RCC 7860 (cell line): Measurements from ENCODE around the gene SLC7A6.

Experiments used
- DNase-seq: peaks from one replicate; pipeline ENCODE4 v3.0.0-alpha.2; 2015; ENCODE audit warnings: low spot score
- FAIRE-seq: peaks from 2 replicates; lab custom pipeline; 2012; peaks lifted over from hg19 to GRCh38; lab: Jason Lieb, UNC

The SLC7A6 gene

GRCh38 chr16:68298907-68299561, 34.7 kb downstream of the SLC7A6 start:
- peak; percentile 69 for DNase-seq
- no peak for FAIRE-seq

DNA sequence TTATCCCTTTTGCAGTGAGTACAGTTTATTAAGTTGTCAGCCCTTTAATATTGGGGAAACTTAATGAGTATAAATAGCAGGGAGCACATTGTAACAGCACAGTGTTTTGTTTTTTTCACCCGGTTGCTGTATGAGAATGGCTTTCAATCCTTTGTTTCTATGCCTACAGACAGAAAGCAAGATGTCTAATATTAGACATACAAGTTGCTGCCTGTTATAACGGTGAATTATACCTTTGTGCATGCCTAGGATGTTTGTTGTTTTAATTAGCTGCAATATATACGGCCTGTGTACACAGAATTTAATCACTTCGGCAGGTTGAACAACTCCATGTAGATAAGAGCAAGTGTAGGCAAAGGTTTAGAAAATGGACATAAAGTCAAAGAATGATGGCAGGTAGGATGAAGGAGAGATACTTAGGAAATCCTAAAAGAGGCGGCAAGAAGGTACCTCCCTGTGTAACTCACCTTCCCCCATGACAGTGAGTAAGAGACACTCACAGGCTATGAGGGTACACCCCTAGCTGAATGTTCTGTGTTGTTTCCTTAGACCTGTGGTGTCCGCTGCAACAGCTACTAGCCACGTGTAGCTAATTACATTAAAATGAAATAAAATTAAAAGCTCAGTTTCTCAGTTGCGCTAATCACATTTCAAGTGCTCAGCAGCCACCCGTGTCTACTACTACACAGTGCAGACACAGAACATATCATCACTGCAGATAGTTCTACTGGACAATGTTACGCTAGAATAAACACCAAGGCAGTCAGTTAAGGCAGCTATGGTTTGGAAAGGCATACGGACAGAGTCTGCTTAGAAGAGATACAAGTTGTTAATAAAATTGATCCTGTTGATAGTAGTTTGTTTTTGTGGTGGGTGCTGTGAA, 35.5 kb downstream of the SLC7A6 start:
- no peak for FAIRE-seq
- no peak for DNase-seq

DNA sequence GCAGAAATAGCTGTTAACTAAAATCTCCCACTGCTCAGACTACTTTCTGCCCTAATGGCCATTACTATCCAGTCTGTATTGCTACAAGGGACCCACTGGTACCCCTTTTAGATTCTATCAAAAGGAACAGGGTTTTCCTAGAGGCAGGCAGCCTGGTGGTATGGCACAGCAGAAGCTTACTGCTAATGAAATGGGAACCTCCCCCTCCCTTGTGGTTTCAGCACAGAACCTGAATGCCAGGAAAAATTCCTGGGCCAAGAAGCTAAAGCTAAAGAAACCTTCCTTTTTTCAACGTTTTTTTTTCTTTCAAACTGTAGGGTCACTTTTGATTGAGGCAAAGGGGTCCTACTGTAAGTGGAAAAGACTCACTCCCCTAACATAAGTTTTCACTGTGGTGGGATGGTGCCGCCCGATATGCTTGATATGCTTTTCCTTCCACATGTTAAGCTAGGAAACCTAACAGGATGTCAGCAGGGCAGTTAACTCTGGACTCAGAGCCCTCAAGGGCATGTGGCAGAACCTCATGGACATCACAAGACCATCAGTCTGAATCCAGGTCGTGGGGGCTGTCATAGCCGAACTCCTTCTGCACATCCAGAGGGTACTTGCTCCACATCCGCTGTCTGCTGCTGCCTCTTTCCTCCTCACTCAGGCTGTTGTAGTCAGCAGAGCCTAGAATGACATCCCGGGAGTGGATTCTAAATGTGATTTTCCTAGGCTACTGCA, 36.6 kb downstream of the SLC7A6 start:
- DNase-seq (no peak), FAIRE-seq (no peak)

DNA sequence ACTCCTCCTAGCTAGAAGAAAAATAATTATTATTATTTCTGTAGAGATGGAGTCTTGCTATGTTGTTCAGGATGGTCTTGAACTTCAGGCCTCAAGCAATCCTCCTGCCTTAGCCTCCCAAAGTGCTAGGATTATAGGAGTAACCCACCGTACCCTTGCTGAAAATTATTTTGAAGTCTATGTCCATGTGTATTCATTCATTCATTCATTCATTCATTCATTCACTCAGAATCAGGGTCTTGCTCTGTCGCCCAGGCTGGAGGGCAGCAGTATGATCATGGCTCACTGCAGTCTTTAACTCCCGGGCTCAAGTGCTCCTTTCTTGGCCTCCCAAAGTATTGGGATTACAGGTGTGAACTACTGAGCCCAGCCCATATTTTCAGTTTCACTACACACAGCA, 42.3 kb downstream of the SLC7A6 start:
- no peak for FAIRE-seq
- DNase-seq: no peak

DNA sequence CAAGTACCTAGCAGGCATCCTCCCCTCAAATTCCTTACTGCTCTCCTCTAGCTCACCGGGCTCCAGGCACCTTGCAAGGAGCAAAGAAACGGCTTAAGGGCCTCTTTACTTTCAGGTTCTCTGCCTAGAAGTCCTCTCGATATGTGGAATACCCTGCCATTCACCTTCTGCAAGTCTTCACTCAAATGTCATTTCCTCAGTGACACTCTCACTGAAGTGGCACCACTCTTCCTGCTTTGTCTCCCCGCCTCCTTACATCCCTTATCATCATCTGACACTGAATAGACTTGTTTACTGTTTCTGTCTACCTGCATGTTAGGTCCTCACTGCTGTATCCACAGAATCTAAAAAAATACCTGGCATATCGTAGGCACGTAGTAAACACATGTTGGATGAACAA, 45.5 kb downstream of the SLC7A6 start:
- FAIRE-seq (no peak), DNase-seq (no peak)

GRCh38 chr16:68310437-68310773, 46.1 kb downstream of the SLC7A6 start:
- FAIRE-seq (no peak), DNase-seq (no peak)

DNA sequence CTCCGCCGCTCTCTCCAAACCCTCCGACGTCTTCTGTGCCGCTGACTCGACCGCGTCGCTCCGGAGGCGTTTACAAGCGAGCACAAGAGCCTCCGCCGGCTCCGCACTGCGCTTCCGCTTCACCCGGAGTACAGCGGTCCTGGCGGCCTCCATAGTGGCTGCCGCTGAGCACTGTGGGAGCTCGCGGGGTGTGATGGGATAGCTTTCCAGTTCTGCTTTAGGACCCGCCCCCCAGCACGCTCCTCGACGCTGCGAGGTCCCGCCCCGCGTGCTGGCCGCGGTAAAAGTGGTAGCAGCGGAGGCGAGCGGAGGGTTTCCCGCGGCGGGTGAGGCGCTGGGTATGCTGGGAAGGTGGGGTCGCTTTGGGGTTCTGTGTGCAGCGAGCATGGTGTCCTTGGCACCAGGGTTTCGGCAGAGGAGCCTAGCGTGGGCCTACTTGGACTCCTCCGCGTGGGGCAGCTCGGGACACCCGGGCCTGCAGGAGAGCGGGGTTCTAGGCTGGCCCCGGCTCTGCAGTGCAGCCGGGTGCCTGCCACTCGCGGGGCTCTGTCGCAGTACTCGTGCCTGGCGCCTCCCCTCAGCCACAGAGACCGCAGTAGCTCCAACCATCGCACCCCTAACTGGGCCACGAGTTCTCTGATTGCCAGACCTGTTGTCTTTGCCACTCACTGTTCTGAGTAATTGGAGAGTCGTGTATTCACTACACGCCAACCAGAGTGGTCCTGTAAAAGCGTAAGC, 46.6 kb downstream of the SLC7A6 start, which contains the start of the genes PRMT7 and SLC7A6OS:
PRMT7 (plus strand) TSS at position 246 of the 738 bp plus-strand sequence. CDS start 4,961 bp downstream, outside the sequence.
SLC7A6OS (minus strand) TSS at position 173 of the 738 bp plus-strand sequence; CDS start at position 153, 20 bp downstream.
- DNase-seq: peak; percentile 79
- peak; percentile 57 for FAIRE-seq

- FAIRE-seq: no peak
- DNase-seq: no peak
Measured at GRCh38 chr16:68313116-68313515, 48.8 kb downstream of the SLC7A6 start.

DNA sequence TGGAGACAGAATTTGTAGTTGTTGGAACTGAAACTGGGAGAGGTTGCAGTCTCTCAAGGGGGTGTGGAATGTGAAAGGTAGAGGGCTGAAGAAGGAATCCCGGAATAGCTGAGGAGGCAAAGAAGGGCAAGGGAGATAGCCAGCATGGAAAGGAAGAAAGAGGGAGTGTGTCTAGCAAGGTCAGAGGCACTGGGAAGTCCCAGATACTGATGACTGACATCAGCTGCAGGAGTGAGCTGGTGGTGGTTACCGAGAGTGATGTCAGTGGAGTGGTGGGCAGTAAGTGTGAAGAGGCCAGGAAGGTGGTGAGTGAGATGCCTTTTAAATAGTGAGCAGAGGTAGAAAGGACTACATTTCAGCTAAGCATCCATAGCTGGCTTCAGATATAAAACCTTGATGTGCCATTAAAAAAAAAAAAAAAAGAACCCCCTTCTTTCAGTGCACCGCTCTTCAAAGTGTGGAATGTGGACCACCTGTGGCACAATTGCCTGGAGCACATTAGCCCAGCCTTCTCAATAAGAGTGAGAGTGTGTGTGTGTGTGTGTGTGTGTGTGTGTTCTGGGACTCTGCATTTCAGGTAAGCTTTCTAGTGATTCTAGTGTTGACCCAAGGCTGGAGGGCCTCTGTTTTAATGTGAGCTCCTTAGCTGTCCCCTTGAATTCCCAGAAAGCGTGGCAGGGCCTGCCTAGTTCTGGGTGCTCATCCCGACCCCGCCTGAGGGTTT, 55.0 kb downstream of the SLC7A6 start:
- no peak for FAIRE-seq
- DNase-seq: no peak

- FAIRE-seq: no peak
- no peak for DNase-seq
Measured at GRCh38 chr16:68324336-68324735, 60.0 kb downstream of the SLC7A6 start.

DNA sequence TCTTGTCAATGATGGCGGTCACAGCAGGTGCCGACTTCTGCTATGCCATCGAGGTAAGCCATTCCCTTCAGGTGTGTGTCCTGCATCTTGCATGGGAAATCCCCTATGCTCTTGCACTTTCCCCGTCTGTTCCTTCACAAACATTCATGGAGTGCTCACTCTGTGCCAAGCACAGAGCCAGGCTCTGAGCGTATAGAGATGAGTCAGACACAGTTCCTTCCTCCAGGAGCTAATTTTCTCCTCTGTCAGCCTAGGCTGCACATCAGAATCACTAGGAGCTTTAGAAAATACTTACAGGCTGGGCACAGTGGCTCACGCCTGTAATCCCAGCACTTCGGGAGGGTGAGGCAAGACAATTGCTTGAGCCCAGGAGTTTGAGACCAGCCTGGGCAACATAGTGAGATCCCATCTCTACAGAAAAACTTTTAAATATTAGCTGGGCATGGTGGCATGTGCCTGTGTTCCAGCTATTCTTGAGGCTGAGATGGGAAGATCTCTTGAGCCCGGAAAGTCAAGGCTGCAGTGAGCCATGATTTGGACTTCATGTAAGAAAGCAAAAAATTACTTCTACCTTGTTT, 60.5 kb downstream of the SLC7A6 start:
- FAIRE-seq (no peak), DNase-seq (no peak)

GRCh38 chr16:68328151-68328859, 64.0 kb downstream of the SLC7A6 start:
- DNase-seq (peak; percentile 72), FAIRE-seq (peak; percentile 25)

GRCh38 chr16:68328860-68329390, 64.6 kb downstream of the SLC7A6 start:
- FAIRE-seq: no peak

DNA sequence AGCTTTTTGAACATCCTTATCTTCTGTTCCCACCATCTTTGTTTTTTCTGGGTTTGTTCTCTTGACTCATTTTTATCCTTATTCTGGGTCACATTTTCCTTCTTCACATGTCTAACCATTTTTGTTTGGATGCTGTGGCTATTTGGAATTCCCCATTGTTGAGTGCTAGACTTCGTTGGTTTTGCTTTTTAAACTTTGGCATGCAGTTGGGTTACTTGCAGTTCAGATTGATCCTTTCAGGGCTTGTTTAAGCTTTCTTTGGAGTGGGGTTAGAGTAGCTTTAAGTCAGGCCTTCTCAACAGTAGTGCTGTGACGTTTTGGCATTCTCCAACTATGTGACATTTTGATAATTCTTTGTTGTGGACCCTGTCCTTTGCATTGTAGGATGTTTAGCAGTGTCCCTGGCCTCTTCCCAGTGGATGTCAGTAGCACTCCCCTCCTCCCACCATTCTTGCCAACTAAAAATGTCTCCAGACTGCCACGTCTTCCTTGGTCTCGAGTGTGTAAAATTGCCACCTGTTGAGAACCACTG, 67.6 kb downstream of the SLC7A6 start:
- FAIRE-seq: no peak
- no peak for DNase-seq

More at GRCh38 chr16:68328860-68329390, 64.6 kb downstream of the SLC7A6 start:
- DNase-seq: no peak

- DNase-seq: no peak
- no peak for FAIRE-seq
Measured at GRCh38 chr16:68332411-68333121, 68.2 kb downstream of the SLC7A6 start.

GRCh38 chr16:68335175-68335574, 70.8 kb downstream of the SLC7A6 start:
- DNase-seq (no peak), FAIRE-seq (no peak)

DNA sequence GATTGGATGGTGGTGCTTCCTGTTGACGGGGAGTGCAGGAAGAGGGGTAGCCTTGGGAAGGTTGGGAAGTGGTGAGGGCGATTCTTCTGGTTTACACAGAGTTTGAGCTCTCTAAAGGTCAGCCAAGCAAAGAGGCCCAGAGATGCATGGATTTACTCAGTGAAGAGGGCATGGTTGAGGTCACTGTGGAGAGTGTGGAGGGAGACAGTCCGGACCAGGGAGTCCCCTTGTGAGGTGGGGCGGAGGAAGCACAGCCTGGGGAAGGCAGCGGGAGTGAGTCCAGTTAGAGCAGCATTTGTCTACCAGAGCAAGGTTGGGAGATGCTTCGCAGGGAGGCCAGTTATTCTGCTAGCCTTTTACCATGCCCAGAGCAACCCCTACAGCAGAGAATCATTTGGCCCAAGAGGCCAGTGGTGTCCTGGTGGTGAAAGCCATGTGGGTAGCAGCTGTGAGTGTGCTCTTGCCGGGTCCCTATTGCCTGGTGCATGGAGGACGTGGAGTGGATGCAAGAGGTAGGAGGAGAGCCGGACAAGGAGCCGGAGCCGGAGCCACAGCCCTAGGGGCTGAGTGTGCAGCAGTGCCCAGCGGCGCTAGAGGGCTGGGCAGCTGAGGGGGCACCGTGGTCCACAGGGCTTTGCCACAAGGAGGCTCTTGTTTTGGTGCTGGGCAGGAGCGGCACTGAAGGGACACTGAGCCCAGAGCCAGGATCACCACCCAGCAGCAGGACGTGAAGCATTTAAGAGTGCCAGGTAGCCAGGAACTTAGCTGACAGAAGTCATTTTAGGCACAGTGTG, 74.2 kb downstream of the SLC7A6 start:
- no peak for DNase-seq
- no peak for FAIRE-seq
